DMS114 treated with DMSO at 0.1 percent for 48 hours (cell line): ENCODE data around the gene LZTS2.
"Not testable (repeated sequence)": the region's sequence is repeated elsewhere in the genome, so short reads cannot be mapped to it uniquely, and the experiment has no call there.

Experiments
- DNase-seq: peaks from one replicate; lab custom pipeline; 2025; ENCODE audit not compliant: unreplicated experiment; lab: John Stamatoyannopoulos, UW

Gene LZTS2

GRCh38 chr10:100999742-101000126, at the start of gene LZTS2:
LZTS2 (plus strand) TSS chr10:100999808; CDS start chr10:101002539, 2,731 bp downstream.
- no peak for DNase-seq

GRCh38 chr10:100960251-100960650, 39.4 kb upstream of the LZTS2 start:
- no peak for DNase-seq

- no peak for DNase-seq
Measured at GRCh38 chr10:100962351-100963080, 37.1 kb upstream of the LZTS2 start.

- DNase-seq = no peak
Measured at GRCh38 chr10:100963826-100964225, 35.8 kb upstream of the LZTS2 start.

- no peak for DNase-seq
Measured at GRCh38 chr10:100965820-100966219, 33.8 kb upstream of the LZTS2 start.

GRCh38 chr10:100966887-100967286, 32.7 kb upstream of the LZTS2 start:
- DNase-seq = no peak

- DNase-seq = no peak
Measured at GRCh38 chr10:100967332-100967731, 32.3 kb upstream of the LZTS2 start.

GRCh38 chr10:100968062-100968736, 31.4 kb upstream of the LZTS2 start:
- DNase-seq = no peak

GRCh38 chr10:100968863-100969186, 30.8 kb upstream of the LZTS2 start:
- DNase-seq = no peak

- DNase-seq = peak; percentile 33
Measured at GRCh38 chr10:100969187-100970075, 30.2 kb upstream of the LZTS2 start, which contains the start of gene SEMA4G. SEMA4G (plus strand) TSS chr10:100969504; CDS start chr10:100972913, 3,409 bp downstream.

GRCh38 chr10:100970076-100970913, 29.3 kb upstream of the LZTS2 start:
- no peak for DNase-seq

- DNase-seq = no peak
Measured at GRCh38 chr10:100970914-100971811, 28.4 kb upstream of the LZTS2 start.

GRCh38 chr10:100972115-100972903, 27.3 kb upstream of the LZTS2 start:
- DNase-seq = no peak

GRCh38 chr10:100972904-100973535, 26.6 kb upstream of the LZTS2 start:
- no peak for DNase-seq

- DNase-seq = not testable (repeated sequence)
Measured at GRCh38 chr10:100975397-100975796, 24.2 kb upstream of the LZTS2 start.

- DNase-seq = no peak
Measured at GRCh38 chr10:100976906-100977305, 22.7 kb upstream of the LZTS2 start.

- DNase-seq = no peak
Measured at GRCh38 chr10:100977436-100977835, 22.2 kb upstream of the LZTS2 start.

GRCh38 chr10:100978121-100978900, 21.3 kb upstream of the LZTS2 start:
- DNase-seq = no peak
